Bronchial epithelial cell (primary cell): ENCODE data around the gene SYNPO. TPM values are rescaled to one million over a fixed set of nuclear protein-coding genes. Genes with fewer than 3 reads are reported as not detected.

ENCODE experiments used
- DNase-seq: peaks from one replicate; pipeline ENCODE4 v3.0.0-alpha.2; 2010; ENCODE audit warnings: low read depth
- FAIRE-seq: peaks from 2 replicates; lab custom pipeline; 2011; peaks lifted over from hg19 to GRCh38; lab: Jason Lieb, UNC
- H3K27me3 ChIP-seq: 2 replicates; pipeline ENCODE4 v1.5.1; 2011; ENCODE audit warnings: low read length; ENCODE audit not compliant: control insufficient read depth, insufficient read depth
- H3K36me3 ChIP-seq: 2 replicates; pipeline ENCODE4 v1.5.1; 2011; ENCODE audit warnings: low read length; ENCODE audit not compliant: control insufficient read depth, insufficient read depth
- H3K4me3 ChIP-seq: 2 replicates; pipeline ENCODE4 v1.5.1; 2011; ENCODE audit warnings: mild to moderate bottlenecking, low read depth, low read length, control low read depth
- total RNA-seq: library from RNA; depleted of rRNA; stranded (reverse); fragments of >200 nt; gene quantifications from 2 replicates; pipeline ENCODE4 v1.2.1, GENCODE V29; 2014
- TF ChIP-seq, protein P1 (sequence below): IDR thresholded peaks from 2 replicates; pipeline ENCODE4 v1.5.1; 2011; ENCODE audit warnings: mild to moderate bottlenecking, moderate library complexity, low read length, control low read depth, inconsistent platforms; ENCODE audit not compliant: insufficient read depth, severe bottlenecking

SYNPO gene
- total RNA-seq, 1 donor from 2014 or later = 1.3 TPM

DNA sequence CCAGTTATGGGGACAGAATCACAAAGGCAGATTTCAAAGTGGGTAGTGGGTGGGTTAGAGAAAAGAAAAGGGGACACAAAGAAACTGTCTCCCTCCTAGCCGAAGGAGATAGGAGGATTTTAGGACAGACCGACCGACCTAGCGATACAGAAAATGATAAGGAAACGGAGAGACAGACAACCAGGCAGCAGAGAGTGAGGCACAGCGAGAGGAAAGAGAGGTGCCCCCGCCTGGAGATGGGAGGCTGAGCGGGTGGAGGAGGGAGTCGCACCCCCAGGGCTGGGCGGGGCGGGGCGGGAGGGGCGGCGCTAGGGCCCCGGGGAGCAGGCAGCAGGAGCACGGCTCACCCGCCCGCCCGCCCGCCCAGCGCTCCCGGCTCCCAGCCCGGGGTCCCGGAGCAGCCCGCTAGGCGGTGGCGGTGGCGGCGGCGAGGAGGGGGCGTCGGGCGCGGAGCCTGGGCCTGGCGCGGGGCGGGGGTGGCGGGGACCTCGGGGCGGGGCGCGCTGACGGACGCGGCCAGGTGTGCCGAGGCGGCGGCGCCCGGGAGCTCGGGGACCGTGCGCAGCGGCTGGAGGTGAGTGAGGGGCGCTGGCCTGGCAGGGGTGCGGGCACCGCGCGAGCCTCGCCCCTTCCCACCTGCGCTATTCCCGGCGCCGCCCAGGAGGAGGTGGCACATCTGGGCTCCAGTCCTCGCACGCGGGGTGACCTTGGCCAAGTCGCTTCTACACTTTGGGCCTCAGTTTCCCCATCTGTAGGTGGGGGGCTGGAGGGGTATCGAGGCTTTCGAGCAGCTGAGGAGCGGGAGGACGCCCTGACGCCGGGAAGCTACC lies 15.9 kb upstream of the SYNPO start:
- FAIRE-seq = no peak
- no peaks in the 10 kb centered on the region for H3K27me3 ChIP-seq
- TF ChIP-seq, protein P1, sequence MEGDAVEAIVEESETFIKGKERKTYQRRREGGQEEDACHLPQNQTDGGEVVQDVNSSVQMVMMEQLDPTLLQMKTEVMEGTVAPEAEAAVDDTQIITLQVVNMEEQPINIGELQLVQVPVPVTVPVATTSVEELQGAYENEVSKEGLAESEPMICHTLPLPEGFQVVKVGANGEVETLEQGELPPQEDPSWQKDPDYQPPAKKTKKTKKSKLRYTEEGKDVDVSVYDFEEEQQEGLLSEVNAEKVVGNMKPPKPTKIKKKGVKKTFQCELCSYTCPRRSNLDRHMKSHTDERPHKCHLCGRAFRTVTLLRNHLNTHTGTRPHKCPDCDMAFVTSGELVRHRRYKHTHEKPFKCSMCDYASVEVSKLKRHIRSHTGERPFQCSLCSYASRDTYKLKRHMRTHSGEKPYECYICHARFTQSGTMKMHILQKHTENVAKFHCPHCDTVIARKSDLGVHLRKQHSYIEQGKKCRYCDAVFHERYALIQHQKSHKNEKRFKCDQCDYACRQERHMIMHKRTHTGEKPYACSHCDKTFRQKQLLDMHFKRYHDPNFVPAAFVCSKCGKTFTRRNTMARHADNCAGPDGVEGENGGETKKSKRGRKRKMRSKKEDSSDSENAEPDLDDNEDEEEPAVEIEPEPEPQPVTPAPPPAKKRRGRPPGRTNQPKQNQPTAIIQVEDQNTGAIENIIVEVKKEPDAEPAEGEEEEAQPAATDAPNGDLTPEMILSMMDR = no peak
- no peaks in the 10 kb centered on the region for H3K36me3 ChIP-seq
- H3K4me3 ChIP-seq = peak overlapping the region; percentile 84
- no peak for DNase-seq

DNA sequence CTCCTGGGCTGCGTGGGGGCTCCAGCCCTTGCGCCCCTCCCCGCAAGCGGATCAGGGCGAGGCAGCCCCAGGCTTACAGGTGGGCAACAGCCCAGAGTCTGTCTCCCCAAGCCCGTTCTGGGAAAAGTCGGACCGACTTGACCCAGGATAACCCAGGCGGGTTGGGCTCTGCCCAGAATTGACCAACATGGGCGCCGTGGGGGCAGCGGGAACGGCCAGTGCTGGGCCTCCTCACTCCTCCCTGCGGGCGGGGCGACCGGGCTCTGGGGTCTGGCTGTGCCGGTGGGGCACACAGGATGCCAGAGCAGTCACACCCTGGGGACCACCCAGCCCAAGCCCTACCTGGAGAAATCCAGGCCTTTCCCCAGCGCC lies 15.3 kb upstream of the SYNPO start:
- Histone ChIP-seq H3K4me3 (peak overlapping the region; percentile 84), H3K36me3 (no peaks in the 10 kb centered on the region), H3K27me3 (no peaks in the 10 kb centered on the region)
- no peak for FAIRE-seq
- TF ChIP-seq, protein P1 = no peak
- DNase-seq = no peak

DNA sequence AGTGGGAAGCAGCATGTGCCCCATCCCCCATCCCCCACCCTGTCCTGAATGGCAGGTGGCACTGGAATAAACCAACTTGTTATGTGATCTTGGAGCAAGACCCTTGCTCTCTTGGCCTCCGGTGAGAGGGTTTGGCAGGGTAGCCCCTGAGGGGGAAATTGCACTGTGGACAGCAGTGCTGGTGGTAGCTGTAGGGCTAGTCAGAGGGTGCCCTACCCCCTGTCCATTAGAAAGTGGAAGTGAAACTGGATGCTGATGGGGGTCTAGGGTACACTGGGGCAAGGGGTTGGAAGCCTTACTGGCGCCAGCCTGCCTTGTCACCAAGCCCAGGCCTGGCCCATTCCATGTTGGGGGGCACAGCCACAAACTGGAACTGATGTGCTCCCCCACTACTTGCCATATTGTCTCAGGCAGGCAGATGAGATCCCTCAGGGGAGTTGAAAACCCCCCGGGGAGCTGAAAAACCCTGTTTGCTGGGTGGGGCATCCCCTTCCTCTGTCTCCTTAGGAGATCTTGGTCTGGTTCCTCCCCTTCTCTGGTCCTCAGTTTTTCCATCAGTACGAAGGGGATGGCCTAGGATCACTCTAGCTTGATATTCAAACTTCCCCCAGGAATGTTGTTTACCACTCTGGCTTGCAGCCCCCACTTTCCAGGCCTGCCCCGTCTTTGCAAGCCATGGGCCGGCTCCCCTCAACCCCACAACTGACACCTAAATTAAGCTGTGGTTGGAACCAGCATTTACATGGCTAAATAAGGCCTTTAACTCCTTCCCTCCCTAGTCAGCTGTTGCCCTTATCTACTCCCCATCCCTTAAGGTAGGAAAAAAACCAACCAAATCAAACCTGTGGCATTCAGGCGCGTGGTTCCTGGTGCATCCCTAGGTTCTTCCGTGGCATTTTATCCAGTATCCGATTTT lies 14.4 kb upstream of the SYNPO start:
- Histone ChIP-seq H3K27me3 (no peaks in the 10 kb centered on the region), H3K36me3 (no peaks in the 10 kb centered on the region), H3K4me3 (peak overlapping the region; percentile 84)
- DNase-seq = no peak
- FAIRE-seq = no peak
- TF ChIP-seq, protein P1 = no peak

DNA sequence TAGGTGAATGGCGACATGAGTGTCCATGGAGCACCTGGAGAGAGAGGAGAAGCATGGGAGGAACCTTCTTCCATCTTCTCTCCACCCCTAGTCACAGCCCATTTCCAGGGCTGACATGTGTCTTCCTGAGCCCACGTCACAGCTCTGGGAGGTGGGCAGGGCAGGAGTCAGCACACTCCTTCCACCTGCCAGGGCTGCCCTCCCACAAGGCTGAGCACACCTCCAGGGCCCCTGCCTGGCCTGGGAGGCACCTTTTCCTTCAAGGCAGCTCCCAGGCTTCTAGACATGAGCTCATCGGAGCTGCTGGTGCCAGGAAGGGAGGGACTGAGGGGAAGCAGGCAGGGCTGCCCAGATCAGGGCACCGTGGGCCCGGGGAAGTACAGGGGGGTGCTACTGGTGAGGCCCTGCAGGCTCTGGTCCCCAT lies 13.6 kb upstream of the SYNPO start:
- H3K27me3 ChIP-seq = no peaks in the 10 kb centered on the region
- FAIRE-seq (no peak), DNase-seq (peak; percentile 92)
- no peaks in the 10 kb centered on the region for H3K36me3 ChIP-seq
- no peak overlapping the region for H3K4me3 ChIP-seq
- TF ChIP-seq, protein P1 = no peak

DNA sequence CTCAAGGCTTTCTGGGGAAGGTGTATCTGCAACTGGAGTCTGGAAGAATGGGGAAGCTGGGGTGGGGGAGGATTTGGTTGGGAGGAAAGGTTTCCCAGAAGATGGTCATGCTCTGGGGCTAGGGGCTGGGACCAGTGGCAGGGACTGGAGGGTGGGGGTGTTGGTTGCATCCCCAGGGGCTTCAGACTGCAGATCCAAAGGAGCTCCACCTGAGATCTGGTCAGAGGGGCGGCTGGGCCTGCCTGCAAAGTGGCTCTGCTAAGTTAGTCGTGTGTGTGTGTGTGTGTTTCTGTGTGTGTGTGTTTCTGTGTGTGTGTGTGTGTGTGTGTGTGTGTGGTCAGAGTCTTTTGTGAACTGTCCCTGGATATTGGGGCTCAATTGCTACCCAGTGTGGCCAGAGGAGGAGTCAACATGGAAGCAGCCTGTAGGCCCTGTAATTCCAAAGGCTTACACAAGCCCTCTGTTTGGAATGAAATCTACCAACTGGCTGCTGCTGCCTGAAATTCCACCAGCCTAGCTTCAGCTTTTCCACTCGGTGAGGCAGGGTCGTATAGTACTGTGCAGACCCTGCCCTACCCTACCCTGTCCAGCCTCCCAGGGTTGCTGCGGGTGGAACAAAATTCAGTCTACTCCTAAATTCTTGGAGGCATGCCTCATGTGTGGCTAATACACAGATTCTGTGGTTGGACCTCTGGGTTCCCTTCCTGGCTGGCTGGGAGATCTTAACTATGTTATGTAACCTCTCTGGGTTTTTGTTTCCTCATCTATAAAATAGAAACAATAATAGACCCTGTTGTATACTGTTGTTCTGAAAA lies 12.5 kb upstream of the SYNPO start:
- TF ChIP-seq, protein P1 = no peak
- FAIRE-seq (no peak), DNase-seq (no peak)
- Histone ChIP-seq H3K4me3 (no peak overlapping the region), H3K36me3 (no peaks in the 10 kb centered on the region), H3K27me3 (no peaks in the 10 kb centered on the region)
